ENCODE measurements around the gene FLNB. TPM values are rescaled to one million over a fixed set of nuclear protein-coding genes. Genes with fewer than 3 reads are reported as not detected.

The FLNB gene
- total and polyA plus RNA-seq, 2 of the 13 experiments (the other 11 are each of a cell fraction or from before 2014, with no cell fraction given), result 106 to 130 TPM

DNA sequence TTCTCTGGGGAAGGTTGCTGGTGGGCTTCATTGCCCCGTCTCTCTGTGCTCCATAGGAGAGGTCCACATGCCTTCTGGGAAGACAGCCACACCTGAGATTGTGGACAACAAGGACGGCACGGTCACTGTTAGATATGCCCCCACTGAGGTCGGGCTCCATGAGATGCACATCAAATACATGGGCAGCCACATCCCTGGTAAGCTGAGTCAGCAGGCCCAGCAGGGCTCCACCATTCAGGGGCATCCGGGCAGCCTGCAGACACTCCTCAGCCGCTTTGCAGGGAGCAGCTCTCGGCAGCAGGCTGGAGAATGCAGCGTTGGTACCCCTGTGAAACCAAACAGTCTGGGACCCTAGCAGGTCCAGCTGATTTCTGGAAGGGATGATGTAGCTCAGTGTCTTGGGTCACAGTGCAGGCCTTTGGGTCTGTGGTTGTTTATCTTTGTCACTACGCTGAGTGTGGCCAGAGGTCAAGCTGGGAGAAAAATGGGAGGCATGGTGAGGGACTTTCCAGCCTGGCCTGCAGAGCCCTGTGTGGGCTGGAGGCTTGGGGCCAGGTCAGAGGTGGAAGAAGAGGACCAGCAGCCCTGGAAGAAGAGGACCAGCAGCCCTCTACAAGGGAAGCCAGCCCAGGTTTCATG is 135.3 kb downstream of the FLNB start (continued):
- TF ChIP-seq, protein P1, sequence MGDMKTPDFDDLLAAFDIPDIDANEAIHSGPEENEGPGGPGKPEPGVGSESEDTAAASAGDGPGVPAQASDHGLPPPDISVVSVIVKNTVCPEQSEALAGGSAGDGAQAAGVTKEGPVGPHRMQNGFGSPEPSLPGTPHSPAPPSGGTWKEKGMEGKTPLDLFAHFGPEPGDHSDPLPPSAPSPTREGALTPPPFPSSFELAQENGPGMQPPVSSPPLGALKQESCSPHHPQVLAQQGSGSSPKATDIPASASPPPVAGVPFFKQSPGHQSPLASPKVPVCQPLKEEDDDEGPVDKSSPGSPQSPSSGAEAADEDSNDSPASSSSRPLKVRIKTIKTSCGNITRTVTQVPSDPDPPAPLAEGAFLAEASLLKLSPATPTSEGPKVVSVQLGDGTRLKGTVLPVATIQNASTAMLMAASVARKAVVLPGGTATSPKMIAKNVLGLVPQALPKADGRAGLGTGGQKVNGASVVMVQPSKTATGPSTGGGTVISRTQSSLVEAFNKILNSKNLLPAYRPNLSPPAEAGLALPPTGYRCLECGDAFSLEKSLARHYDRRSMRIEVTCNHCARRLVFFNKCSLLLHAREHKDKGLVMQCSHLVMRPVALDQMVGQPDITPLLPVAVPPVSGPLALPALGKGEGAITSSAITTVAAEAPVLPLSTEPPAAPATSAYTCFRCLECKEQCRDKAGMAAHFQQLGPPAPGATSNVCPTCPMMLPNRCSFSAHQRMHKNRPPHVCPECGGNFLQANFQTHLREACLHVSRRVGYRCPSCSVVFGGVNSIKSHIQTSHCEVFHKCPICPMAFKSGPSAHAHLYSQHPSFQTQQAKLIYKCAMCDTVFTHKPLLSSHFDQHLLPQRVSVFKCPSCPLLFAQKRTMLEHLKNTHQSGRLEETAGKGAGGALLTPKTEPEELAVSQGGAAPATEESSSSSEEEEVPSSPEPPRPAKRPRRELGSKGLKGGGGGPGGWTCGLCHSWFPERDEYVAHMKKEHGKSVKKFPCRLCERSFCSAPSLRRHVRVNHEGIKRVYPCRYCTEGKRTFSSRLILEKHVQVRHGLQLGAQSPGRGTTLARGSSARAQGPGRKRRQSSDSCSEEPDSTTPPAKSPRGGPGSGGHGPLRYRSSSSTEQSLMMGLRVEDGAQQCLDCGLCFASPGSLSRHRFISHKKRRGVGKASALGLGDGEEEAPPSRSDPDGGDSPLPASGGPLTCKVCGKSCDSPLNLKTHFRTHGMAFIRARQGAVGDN (CRISPR knock-in tag; IDR thresholded peaks at IDR 0.05), result peak; percentile 83
- TF ChIP-seq, protein P2, sequence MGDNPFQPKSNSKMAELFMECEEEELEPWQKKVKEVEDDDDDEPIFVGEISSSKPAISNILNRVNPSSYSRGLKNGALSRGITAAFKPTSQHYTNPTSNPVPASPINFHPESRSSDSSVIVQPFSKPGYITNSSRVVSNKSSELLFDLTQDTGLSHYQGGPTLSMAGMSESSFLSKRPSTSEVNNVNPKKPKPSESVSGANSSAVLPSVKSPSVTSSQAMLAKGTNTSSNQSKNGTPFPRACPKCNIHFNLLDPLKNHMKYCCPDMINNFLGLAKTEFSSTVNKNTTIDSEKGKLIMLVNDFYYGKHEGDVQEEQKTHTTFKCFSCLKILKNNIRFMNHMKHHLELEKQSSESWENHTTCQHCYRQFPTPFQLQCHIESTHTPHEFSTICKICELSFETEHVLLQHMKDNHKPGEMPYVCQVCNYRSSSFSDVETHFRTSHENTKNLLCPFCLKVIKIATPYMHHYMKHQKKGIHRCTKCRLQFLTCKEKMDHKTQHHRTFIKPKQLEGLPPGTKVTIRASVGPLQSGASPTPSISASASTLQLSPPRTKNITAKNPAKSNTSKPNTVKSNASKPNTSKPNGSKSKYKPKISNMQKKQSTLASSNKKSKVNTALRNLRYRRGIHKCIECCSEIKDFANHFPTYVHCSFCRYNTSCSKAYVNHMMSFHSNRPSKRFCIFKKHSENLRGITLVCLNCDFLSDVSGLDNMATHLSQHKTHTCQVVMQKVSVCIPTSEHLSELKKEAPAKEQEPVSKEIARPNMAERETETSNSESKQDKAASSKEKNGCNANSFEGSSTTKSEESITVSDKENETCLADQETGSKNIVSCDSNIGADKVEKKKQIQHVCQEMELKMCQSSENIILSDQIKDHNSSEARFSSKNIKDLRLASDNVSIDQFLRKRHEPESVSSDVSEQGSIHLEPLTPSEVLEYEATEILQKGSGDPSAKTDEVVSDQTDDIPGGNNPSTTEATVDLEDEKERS (CRISPR knock-in tag; IDR thresholded peaks at IDR 0.05), result 0 out of 2 replicates have a peak, but pooled peaks have one; percentile 15
- TF ChIP-seq ZNF230 (CRISPR knock-in tag; IDR thresholded peaks at IDR 0.05) (no peak), ZNF441 (CRISPR knock-in tag; IDR thresholded peaks at IDR 0.05; ENCODE audit: borderline replicate concordance) (no peak), FOXK2 (IDR thresholded peaks at IDR 0.05) (peak; percentile 71), HOXA7 (CRISPR knock-in tag; IDR thresholded peaks at IDR 0.05) (no peak), ZNF331 (CRISPR knock-in tag; IDR thresholded peaks at IDR 0.05) (peak; percentile 75), GATAD2A (CRISPR knock-in tag; IDR thresholded peaks at IDR 0.05) (peak; percentile 76), SSRP1 (CRISPR knock-in tag; IDR thresholded peaks at IDR 0.05) (0 out of 2 replicates have a peak, but pooled peaks have one; percentile 22), HOXA3 (CRISPR knock-in tag; IDR thresholded peaks at IDR 0.05) (peak; percentile 40; the same call in 1 of the 2 replicates), ZNF350 (CRISPR knock-in tag; IDR thresholded peaks at IDR 0.05; ENCODE audit: borderline replicate concordance, low read depth) (peak; percentile 58; the same call in 1 of the 2 replicates), MBD4 (IDR thresholded peaks at IDR 0.05; ENCODE audit: borderline replicate concordance, low read length) (no peak), ZNF556 (CRISPR knock-in tag; IDR thresholded peaks at IDR 0.05; ENCODE audit: borderline replicate concordance) (no peak; the same call in 1 of the 2 replicates), HDAC2 (CRISPR knock-in tag; IDR thresholded peaks at IDR 0.05) (peak; percentile 57; the same call in 1 of the 2 replicates), ZFAT (CRISPR knock-in tag; conservative IDR thresholded peaks at IDR 0.05) (no peak)
- TF ChIP-seq, protein P3, sequence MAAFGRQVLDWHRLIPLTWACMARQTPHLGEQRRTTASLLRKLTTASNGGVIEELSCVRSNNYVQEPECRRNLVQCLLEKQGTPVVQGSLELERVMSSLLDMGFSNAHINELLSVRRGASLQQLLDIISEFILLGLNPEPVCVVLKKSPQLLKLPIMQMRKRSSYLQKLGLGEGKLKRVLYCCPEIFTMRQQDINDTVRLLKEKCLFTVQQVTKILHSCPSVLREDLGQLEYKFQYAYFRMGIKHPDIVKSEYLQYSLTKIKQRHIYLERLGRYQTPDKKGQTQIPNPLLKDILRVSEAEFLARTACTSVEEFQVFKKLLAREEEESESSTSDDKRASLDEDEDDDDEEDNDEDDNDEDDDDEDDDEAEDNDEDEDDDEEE (CRISPR knock-in tag; IDR thresholded peaks at IDR 0.05), result peak; percentile 39; the same call in 1 of the 2 replicates
- TF ChIP-seq, protein P4, sequence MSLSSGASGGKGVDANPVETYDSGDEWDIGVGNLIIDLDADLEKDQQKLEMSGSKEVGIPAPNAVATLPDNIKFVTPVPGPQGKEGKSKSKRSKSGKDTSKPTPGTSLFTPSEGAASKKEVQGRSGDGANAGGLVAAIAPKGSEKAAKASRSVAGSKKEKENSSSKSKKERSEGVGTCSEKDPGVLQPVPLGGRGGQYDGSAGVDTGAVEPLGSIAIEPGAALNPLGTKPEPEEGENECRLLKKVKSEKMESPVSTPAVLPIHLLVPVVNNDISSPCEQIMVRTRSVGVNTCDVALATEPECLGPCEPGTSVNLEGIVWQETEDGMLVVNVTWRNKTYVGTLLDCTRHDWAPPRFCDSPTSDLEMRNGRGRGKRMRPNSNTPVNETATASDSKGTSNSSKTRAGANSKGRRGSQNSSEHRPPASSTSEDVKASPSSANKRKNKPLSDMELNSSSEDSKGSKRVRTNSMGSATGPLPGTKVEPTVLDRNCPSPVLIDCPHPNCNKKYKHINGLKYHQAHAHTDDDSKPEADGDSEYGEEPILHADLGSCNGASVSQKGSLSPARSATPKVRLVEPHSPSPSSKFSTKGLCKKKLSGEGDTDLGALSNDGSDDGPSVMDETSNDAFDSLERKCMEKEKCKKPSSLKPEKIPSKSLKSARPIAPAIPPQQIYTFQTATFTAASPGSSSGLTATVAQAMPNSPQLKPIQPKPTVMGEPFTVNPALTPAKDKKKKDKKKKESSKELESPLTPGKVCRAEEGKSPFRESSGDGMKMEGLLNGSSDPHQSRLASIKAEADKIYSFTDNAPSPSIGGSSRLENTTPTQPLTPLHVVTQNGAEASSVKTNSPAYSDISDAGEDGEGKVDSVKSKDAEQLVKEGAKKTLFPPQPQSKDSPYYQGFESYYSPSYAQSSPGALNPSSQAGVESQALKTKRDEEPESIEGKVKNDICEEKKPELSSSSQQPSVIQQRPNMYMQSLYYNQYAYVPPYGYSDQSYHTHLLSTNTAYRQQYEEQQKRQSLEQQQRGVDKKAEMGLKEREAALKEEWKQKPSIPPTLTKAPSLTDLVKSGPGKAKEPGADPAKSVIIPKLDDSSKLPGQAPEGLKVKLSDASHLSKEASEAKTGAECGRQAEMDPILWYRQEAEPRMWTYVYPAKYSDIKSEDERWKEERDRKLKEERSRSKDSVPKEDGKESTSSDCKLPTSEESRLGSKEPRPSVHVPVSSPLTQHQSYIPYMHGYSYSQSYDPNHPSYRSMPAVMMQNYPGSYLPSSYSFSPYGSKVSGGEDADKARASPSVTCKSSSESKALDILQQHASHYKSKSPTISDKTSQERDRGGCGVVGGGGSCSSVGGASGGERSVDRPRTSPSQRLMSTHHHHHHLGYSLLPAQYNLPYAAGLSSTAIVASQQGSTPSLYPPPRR (CRISPR knock-in tag; IDR thresholded peaks at IDR 0.05; ENCODE audit: borderline replicate concordance), result peak; percentile 45; the same call in 1 of the 2 replicates
